H1 (cell line): Measurements from ENCODE around the gene FBXL15. TPM values are rescaled to one million over a fixed set of nuclear protein-coding genes. Genes with fewer than 3 reads are reported as not detected.

Experiments
- CTCF ChIA-PET: fragments of 300-600 bp; sonication (Branson Sonifier 250); formaldehyde crosslinking; loops from one replicate; lab custom pipeline; 2021; ENCODE audit not compliant: partially characterized antibody; lab: Charles Lee
- POLR2A ChIA-PET: fragments of 300-600 bp; sonication (Branson Sonifier 250); formaldehyde crosslinking; loops from one replicate; lab custom pipeline; 2021; ENCODE audit warnings: inconsistent platforms; ENCODE audit not compliant: partially characterized antibody; lab: Charles Lee
- DNase-seq, 2 experiments: peaks; one replicate each; pipeline versions ENCODE4 v3.0.0 to v3.0.0-alpha.2; 2010 to 2022; ENCODE audit warnings: low spot score in 2 of 2, low read depth in 1 of 2, mixed read lengths in 1 of 2
- FAIRE-seq: peaks from 2 replicates; lab custom pipeline; 2011; peaks lifted over from hg19 to GRCh38; lab: Jason Lieb, UNC
- H2AFZ ChIP-seq: 2 replicates; pipeline ENCODE4 v1.8.1; 2012; ENCODE audit warnings: low read length, inconsistent platforms
- H2AK5ac ChIP-seq: 2 replicates; pipeline ENCODE4 v1.6.1; 2013; ENCODE audit warnings: low read depth, low read length
- H2BK120ac ChIP-seq: replicated peaks from 2 replicates; pipeline ENCODE3; 2013; ENCODE audit warnings: low read depth, low read length, inconsistent platforms
- H2BK12ac ChIP-seq: 2 replicates; pipeline ENCODE4 v1.6.1; 2013; ENCODE audit warnings: low read depth, low read length
- H2BK15ac ChIP-seq: 2 replicates; pipeline ENCODE4 v1.6.1; 2013; ENCODE audit warnings: low read length
- H2BK20ac ChIP-seq: 2 replicates; pipeline ENCODE4 v1.6.1; 2013; ENCODE audit warnings: low read length
- H2BK5ac ChIP-seq: 2 replicates; pipeline ENCODE4 v1.6.1; 2013; ENCODE audit warnings: low read depth, low read length
- H3K14ac ChIP-seq: 2 replicates; pipeline ENCODE4 v1.6.1; 2013; ENCODE audit warnings: inconsistent platforms; ENCODE audit not compliant: insufficient read length
- H3K18ac ChIP-seq: 2 replicates; pipeline ENCODE4 v1.6.1; 2013; ENCODE audit warnings: low read length; ENCODE audit errors: extremely low read depth
- H3K23ac ChIP-seq: 2 replicates; pipeline ENCODE4 v1.6.1; 2013; ENCODE audit warnings: inconsistent platforms; ENCODE audit not compliant: insufficient read length
- H3K23me2 ChIP-seq: 2 replicates; pipeline ENCODE4 v1.6.1; 2013; ENCODE audit warnings: low read depth, low read length
- H3K27ac ChIP-seq: 2 replicates; pipeline ENCODE4 v1.6.1; 2011; ENCODE audit warnings: low read depth, low read length, inconsistent platforms
- H3K27me3 ChIP-seq, 4 experiments: replicated peaks in 1 of 4; 1 replicate in 1 of 4; 2 replicates in 3 of 4; pipeline versions ENCODE4 v1.6.1 to v1.8.1; 2011 to 2013; ENCODE audit warnings: low read length in 3 of 4, mild to moderate bottlenecking in 3 of 4, inconsistent platforms in 2 of 4, mixed read lengths in 2 of 4, moderate library complexity in 1 of 4; ENCODE audit not compliant: control insufficient read depth in 3 of 4, insufficient read depth in 3 of 4; ENCODE audit errors: extremely low read depth in 1 of 4
- H3K36me3 ChIP-seq, 4 experiments: 2 replicates each; pipeline versions ENCODE4 v1.6.1 to v1.8.1; 2011 to 2013; ENCODE audit warnings: mild to moderate bottlenecking in 4 of 4, low read length in 3 of 4, moderate library complexity in 2 of 4, control low read depth in 1 of 4, inconsistent platforms in 1 of 4; ENCODE audit not compliant: insufficient read depth in 4 of 4, control insufficient read depth in 2 of 4
- H3K4ac ChIP-seq: replicated peaks from 2 replicates; pipeline ENCODE3; 2013; ENCODE audit warnings: low read length, low read depth, mixed read lengths, inconsistent platforms; ENCODE audit not compliant: insufficient read length
- H3K4me1 ChIP-seq, 4 experiments: replicated peaks in 1 of 4; 1 replicate in 1 of 4; 2 replicates in 3 of 4; pipeline versions ENCODE4 v1.6.1 to v1.8.1; 2011 to 2013; ENCODE audit warnings: low read length in 3 of 4, inconsistent platforms in 2 of 4, mixed read lengths in 1 of 4; ENCODE audit not compliant: insufficient read depth in 4 of 4, control insufficient read depth in 3 of 4
- H3K4me2 ChIP-seq, 2 experiments: 2 replicates each; pipeline versions ENCODE4 v1.6.1 to v1.8.1; 2011 to 2013; ENCODE audit warnings: low read depth in 2 of 2, low read length in 2 of 2, control low read depth in 1 of 2, inconsistent platforms in 1 of 2, mild to moderate bottlenecking in 1 of 2; ENCODE audit not compliant: insufficient read depth in 1 of 2
- H3K4me3 ChIP-seq, 4 experiments: fragments of 200-600, 300-600 bp in 1 of 4; sonication (generic), shearing (Covaris generic), sonication (Bioruptor Twin) in 1 of 4; 2 replicates each; pipeline versions ENCODE4 v1.5.1 to v1.8.1; 2011 to 2016; ENCODE audit warnings: low read length in 4 of 4, low read depth in 3 of 4, control low read depth in 2 of 4, inconsistent platforms in 2 of 4, mild to moderate bottlenecking in 2 of 4, mixed read lengths in 1 of 4, moderate library complexity in 1 of 4; ENCODE audit not compliant: insufficient read depth in 2 of 4; ENCODE audit errors: extremely low read depth in 1 of 4
- H3K56ac ChIP-seq: replicated peaks from 2 replicates; pipeline ENCODE3; 2013; ENCODE audit warnings: low read depth, mild to moderate bottlenecking, mixed read lengths, low read length, inconsistent platforms; ENCODE audit not compliant: insufficient read length
- H3K79me1 ChIP-seq: 2 replicates; pipeline ENCODE4 v1.6.1; 2013; ENCODE audit warnings: low read depth, low read length, control low read depth
- H3K79me2 ChIP-seq, 2 experiments: 2 replicates each; pipeline versions ENCODE4 v1.6.1 to v1.8.1; 2012 to 2013; ENCODE audit warnings: low read length in 2 of 2, mild to moderate bottlenecking in 2 of 2, inconsistent platforms in 1 of 2; ENCODE audit not compliant: insufficient read depth in 2 of 2, control insufficient read depth in 1 of 2
- H3K9ac ChIP-seq, 4 experiments: replicated peaks in 1 of 4; 1 replicate in 1 of 4; 2 replicates in 3 of 4; pipeline versions ENCODE4 v1.6.1 to v1.8.1; 2011 to 2013; ENCODE audit warnings: low read depth in 3 of 4, low read length in 3 of 4, control low read depth in 2 of 4, mild to moderate bottlenecking in 2 of 4, moderate library complexity in 2 of 4, inconsistent platforms in 1 of 4; ENCODE audit errors: extremely low read depth in 1 of 4
- H3K9me3 ChIP-seq, 2 experiments: 2 replicates each; pipeline versions ENCODE4 v1.6.1 to v1.8.1; 2012 to 2013; ENCODE audit warnings: mild to moderate bottlenecking in 2 of 2, moderate library complexity in 2 of 2, control low read depth in 1 of 2, inconsistent platforms in 1 of 2, low read depth in 1 of 2, low read length in 1 of 2, mixed read lengths in 1 of 2; ENCODE audit not compliant: insufficient read depth in 2 of 2
- H4K20me1 ChIP-seq, 2 experiments: replicated peaks in 1 of 2; 2 replicates each; pipeline versions ENCODE3 to v1.8.1; 2011 to 2013; ENCODE audit warnings: inconsistent platforms in 2 of 2, low read length in 2 of 2, mild to moderate bottlenecking in 1 of 2; ENCODE audit not compliant: insufficient read depth in 2 of 2, control insufficient read depth in 1 of 2
- H4K5ac ChIP-seq: 2 replicates; pipeline ENCODE4 v1.6.1; 2013; ENCODE audit warnings: low read length, low read depth, mixed read lengths, inconsistent platforms; ENCODE audit not compliant: insufficient read length
- H4K8ac ChIP-seq: 2 replicates; pipeline ENCODE4 v1.8.0; 2013; ENCODE audit warnings: mild to moderate bottlenecking, moderate library complexity, low read length, inconsistent platforms; ENCODE audit not compliant: insufficient read depth; ENCODE audit errors: extremely low read depth
- H4K91ac ChIP-seq: replicated peaks from 2 replicates; pipeline ENCODE3; 2013; ENCODE audit warnings: low read length, mixed read lengths, inconsistent platforms; ENCODE audit not compliant: insufficient read length
- ASH2L ChIP-seq: fragments of 200-600, 300-600 bp; sonication (generic); IDR thresholded peaks from one replicate; pipeline ENCODE4 v1.7.1; 2017; ENCODE audit warnings: low read length
- CHD2 ChIP-seq: IDR thresholded peaks from 2 replicates; pipeline ENCODE4 v1.6.1; 2012; ENCODE audit warnings: low read length, improper control_type of control experiment
- KDM4A ChIP-seq: IDR thresholded peaks from one replicate; pipeline ENCODE4 v1.7.1; 2012; ENCODE audit warnings: low read depth, mild to moderate bottlenecking, moderate library complexity, low read length, inconsistent platforms; ENCODE audit not compliant: severe bottlenecking
- PHF8 ChIP-seq: fragments of 200-600 bp; sonication (generic); conservative IDR thresholded peaks from 2 replicates; pipeline ENCODE4 v1.7.1; 2012; ENCODE audit warnings: low read depth, mild to moderate bottlenecking, inconsistent platforms, low read length, moderate library complexity
- TAF1 ChIP-seq: IDR thresholded peaks from 2 replicates; pipeline ENCODE4 v1.6.1; 2011; ENCODE audit warnings: mild to moderate bottlenecking, low read depth, low read length
- WGBS, 2 experiments: shearing (Covaris generic) in 1 of 2; methylation state at CpG; one replicate each; pipeline versions ENCODE4 v1.1.6 to v1.1.7; 2013 to 2015; ENCODE audit warnings: low lambda C conversion rate in 2 of 2, mixed read lengths in 2 of 2, inconsistent platforms in 1 of 2, low coverage in 1 of 2, missing lambda C conversion rate in 1 of 2; ENCODE audit not compliant: insufficient replicate concordance in 2 of 2, insufficient coverage in 1 of 2, insufficient read length in 1 of 2; ENCODE audit errors: extremely low coverage in 1 of 2, missing lambda C conversion rate in 1 of 2; 5-methylcytosine and 5-hydroxymethylcytosine counted together
- polyA plus RNA-seq, 7 experiments: library from polyadenylated mRNA; depleted of rRNA in 3 of 7; stranded (reverse) in 5 of 7; unstranded in 2 of 7; fragments of >200 nt in 5 of 7; fragments of 200-250 nt in 2 of 7; gene quantifications; 1 replicate in 5 of 7; 2 replicates in 1 of 7; 4 replicates in 1 of 7; pipeline versions ENCODE4 v1.2.1 to v1.2.3, GENCODE V29; 2011 to 2013; ENCODE audit warnings: missing spikeins in 2 of 7, mixed read lengths in 2 of 7
- total RNA-seq: library from RNA; stranded (reverse); fragmentation: NEBNext Ultra II Directional; extraction: Animal tissue kit (Norgen Biotek cat#: 25700); gene quantifications from 2 replicates; pipeline ENCODE4 v1.2.1, GENCODE V29; 2021

Gene FBXL15
- total and polyA plus RNA-seq, 2 of the 8 experiments (the other 6 are each of a cell fraction or from before 2014, with no cell fraction given): 11.3 to 22.6 TPM

DNA sequence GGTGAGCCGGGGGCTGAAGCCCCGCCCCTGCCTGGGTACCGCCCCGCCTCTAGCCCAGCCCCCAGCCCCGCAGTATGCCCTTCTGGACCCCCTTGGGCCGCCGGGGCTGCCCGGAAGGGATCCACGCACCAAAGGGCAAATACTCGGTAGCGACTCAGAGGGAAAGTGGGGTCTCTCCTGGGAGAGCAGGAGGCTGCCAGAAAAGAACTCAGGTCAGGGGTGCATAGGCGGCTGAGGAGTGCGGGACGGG is 796 bp downstream of the FBXL15 start:
- 0 out of 8 replicates have a peak, but pooled peaks cover 0 to 3% (median 0%) of the 10 kb centered on the region in 4 experiments for H3K36me3 ChIP-seq
- H3K23me2 ChIP-seq: peaks cover 32% of the 10 kb centered on the region
- FAIRE-seq: no peak
- H3K4ac ChIP-seq: no peak overlapping the region
- peak overlapping the region; percentile 87 for H4K8ac ChIP-seq
- no peak overlapping the region for H2BK20ac ChIP-seq
- TF ChIP-seq CHD2: no peak
- no peak for TF ChIP-seq TAF1
- TF ChIP-seq KDM4A: peak; percentile 67
- peak; percentile 4 for TF ChIP-seq ASH2L
- 0 out of 2 replicates have a peak, but pooled peaks have one; percentile 11 for TF ChIP-seq PHF8
- peaks cover 5 to 9% of the 10 kb centered on the region in 2 experiments for H4K20me1 ChIP-seq
- no peak overlapping the region for H3K14ac ChIP-seq
- H2BK120ac ChIP-seq: no peak overlapping the region
- H3K4me3 ChIP-seq: peak overlapping the region; percentile 74 to 92 (median 80)
- ChIA-PET POLR2A (interaction anchor here (0.6 to 7.9 kb wide), 17 partner anchors 9 to 306 kb away, joined by 3 to 56 read pairs (median 5); partner anchors contain the start of genes C10orf95, CUEDC2 and NFKB2), CTCF (interaction anchor here (0.7 to 9.5 kb wide), 19 partner anchors 10 to 190 kb away, joined by 3 to 78 read pairs (median 14); partner anchors contain the start of genes C10orf95 and CUEDC2)
- no peak overlapping the region for H4K5ac ChIP-seq
- H2AFZ ChIP-seq: no peak overlapping the region
- peak overlapping the region; percentile 51 for H3K56ac ChIP-seq
- H2AK5ac ChIP-seq: no peak overlapping the region
- H3K23ac ChIP-seq: no peak overlapping the region
- H3K9ac ChIP-seq: peak overlapping the region in 2 of 4 experiments; percentile 78 to 80; a peak in 4 of 7 replicates
- H3K27ac ChIP-seq: no peak overlapping the region
- H3K4me1 ChIP-seq: peaks cover 0 to 23% (median 10%) of the 10 kb centered on the region in 4 experiments; a peak in 5 of 7 replicates
- DNase-seq: peak in 1 of 2 experiments; percentile 89
- no peaks in the 10 kb centered on the region for H3K79me2 ChIP-seq
- H3K9me3 ChIP-seq: no peaks in the 10 kb centered on the region
- H2BK15ac ChIP-seq: no peak overlapping the region
- H4K91ac ChIP-seq: no peak overlapping the region
- no peaks in the 10 kb centered on the region for H3K79me1 ChIP-seq
- H3K18ac ChIP-seq: no peak overlapping the region; the same call in 1 of the 2 replicates
- no peaks in the 10 kb centered on the region for H3K27me3 ChIP-seq
- peak overlapping the region; percentile 88; the same call in 1 of the 2 replicates for H2BK5ac ChIP-seq
- 0% methylated on average over 10 of the region's 14 CpGs; no CpG with 5 or more reads in 1 of the 2 experiments for WGBS, 2 experiments
- H3K4me2 ChIP-seq: peak overlapping the region; percentile 88 to 100
- H2BK12ac ChIP-seq: no peak overlapping the region
